ENCODE data around the gene HOXD4.

DNA sequence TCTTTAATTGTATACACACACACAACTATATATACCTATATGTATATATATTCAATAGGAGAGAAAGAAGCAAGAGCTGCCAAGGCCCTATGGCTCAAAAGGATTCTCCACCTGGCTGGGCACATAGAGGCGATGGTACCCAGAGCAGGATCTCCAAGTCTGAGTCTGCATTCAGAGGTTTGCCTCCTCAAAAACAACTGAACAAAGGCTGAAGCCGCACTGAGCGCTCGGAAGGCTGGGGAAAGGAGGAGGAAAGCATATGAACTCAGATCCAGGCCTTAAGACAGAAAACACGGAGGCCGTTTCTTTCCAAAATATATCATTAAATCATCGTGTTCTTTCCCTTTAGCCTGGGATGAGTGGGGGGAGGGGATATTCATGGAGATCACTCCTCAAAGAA, 48.2 kb upstream of the HOXD4 start:
- TF ChIP-seq OSR1 (CRISPR knock-in tag; IDR thresholded peaks at IDR 0.05) (no peak), ZFP3 (CRISPR knock-in tag; IDR thresholded peaks at IDR 0.05) (no peak), ZNF565 (CRISPR knock-in tag; conservative IDR thresholded peaks at IDR 0.05; ENCODE audit: low read depth) (no peak), ZNF8 (CRISPR knock-in tag; IDR thresholded peaks at IDR 0.05) (no peak), ZFP30 (CRISPR knock-in tag; IDR thresholded peaks at IDR 0.05) (no peak), ZNF70 (CRISPR knock-in tag; IDR thresholded peaks at IDR 0.05) (no peak), PPARA (CRISPR knock-in tag; IDR thresholded peaks at IDR 0.05; ENCODE audit: borderline replicate concordance) (no peak), RARB (CRISPR knock-in tag; IDR thresholded peaks at IDR 0.05) (no peak), ZC3H10 (CRISPR knock-in tag; IDR thresholded peaks at IDR 0.05) (no peak), TCF4 (CRISPR knock-in tag; IDR thresholded peaks at IDR 0.05; ENCODE audit: borderline replicate concordance) (no peak), CSDC2 (CRISPR knock-in tag; IDR thresholded peaks at IDR 0.05) (no peak)
- TF ChIP-seq, protein P1, sequence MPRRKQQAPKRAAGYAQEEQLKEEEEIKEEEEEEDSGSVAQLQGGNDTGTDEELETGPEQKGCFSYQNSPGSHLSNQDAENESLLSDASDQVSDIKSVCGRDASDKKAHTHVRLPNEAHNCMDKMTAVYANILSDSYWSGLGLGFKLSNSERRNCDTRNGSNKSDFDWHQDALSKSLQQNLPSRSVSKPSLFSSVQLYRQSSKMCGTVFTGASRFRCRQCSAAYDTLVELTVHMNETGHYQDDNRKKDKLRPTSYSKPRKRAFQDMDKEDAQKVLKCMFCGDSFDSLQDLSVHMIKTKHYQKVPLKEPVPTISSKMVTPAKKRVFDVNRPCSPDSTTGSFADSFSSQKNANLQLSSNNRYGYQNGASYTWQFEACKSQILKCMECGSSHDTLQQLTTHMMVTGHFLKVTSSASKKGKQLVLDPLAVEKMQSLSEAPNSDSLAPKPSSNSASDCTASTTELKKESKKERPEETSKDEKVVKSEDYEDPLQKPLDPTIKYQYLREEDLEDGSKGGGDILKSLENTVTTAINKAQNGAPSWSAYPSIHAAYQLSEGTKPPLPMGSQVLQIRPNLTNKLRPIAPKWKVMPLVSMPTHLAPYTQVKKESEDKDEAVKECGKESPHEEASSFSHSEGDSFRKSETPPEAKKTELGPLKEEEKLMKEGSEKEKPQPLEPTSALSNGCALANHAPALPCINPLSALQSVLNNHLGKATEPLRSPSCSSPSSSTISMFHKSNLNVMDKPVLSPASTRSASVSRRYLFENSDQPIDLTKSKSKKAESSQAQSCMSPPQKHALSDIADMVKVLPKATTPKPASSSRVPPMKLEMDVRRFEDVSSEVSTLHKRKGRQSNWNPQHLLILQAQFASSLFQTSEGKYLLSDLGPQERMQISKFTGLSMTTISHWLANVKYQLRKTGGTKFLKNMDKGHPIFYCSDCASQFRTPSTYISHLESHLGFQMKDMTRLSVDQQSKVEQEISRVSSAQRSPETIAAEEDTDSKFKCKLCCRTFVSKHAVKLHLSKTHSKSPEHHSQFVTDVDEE (CRISPR knock-in tag; IDR thresholded peaks at IDR 0.05), result no peak
- TF ChIP-seq, protein P2, sequence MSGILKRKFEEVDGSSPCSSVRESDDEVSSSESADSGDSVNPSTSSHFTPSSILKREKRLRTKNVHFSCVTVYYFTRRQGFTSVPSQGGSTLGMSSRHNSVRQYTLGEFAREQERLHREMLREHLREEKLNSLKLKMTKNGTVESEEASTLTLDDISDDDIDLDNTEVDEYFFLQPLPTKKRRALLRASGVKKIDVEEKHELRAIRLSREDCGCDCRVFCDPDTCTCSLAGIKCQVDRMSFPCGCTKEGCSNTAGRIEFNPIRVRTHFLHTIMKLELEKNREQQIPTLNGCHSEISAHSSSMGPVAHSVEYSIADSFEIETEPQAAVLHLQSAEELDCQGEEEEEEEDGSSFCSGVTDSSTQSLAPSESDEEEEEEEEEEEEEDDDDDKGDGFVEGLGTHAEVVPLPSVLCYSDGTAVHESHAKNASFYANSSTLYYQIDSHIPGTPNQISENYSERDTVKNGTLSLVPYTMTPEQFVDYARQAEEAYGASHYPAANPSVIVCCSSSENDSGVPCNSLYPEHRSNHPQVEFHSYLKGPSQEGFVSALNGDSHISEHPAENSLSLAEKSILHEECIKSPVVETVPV (CRISPR knock-in tag; IDR thresholded peaks at IDR 0.05), result no peak
- TF ChIP-seq, protein P3, sequence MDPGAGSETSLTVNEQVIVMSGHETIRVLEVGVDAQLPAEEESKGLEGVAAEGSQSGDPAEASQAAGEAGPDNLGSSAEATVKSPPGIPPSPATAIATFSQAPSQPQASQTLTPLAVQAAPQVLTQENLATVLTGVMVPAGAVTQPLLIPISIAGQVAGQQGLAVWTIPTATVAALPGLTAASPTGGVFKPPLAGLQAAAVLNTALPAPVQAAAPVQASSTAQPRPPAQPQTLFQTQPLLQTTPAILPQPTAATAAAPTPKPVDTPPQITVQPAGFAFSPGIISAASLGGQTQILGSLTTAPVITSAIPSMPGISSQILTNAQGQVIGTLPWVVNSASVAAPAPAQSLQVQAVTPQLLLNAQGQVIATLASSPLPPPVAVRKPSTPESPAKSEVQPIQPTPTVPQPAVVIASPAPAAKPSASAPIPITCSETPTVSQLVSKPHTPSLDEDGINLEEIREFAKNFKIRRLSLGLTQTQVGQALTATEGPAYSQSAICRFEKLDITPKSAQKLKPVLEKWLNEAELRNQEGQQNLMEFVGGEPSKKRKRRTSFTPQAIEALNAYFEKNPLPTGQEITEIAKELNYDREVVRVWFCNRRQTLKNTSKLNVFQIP (CRISPR knock-in tag; IDR thresholded peaks at IDR 0.05; ENCODE audit: borderline replicate concordance, low read depth), result no peak

Measured in SK-N-SH treated with all-trans-retinoic acid at 6 μM for 48 hours (cell line).